K562 (cell line): ENCODE measurements around the gene CACNA1I. TPM values are rescaled to one million over a fixed set of nuclear protein-coding genes. Genes with fewer than 3 reads are reported as not detected.

Experiments
- CREM ChIP-seq: IDR thresholded peaks from 2 replicates; pipeline ENCODE4 v1.6.1; 2014; ENCODE audit warnings: antibody characterized with exemption, low read depth
- ETV5 ChIP-seq: sonication (generic); formaldehyde crosslinking; IDR thresholded peaks from 2 replicates; pipeline ENCODE4 v1.4.0; 2020; ENCODE audit warnings: low read depth, mild to moderate bottlenecking, missing genetic modification reagents
- LCOR ChIP-seq: sonication (generic); formaldehyde crosslinking; IDR thresholded peaks from 2 replicates; pipeline ENCODE4 v1.8.0; 2022; ENCODE audit warnings: mild to moderate bottlenecking, missing genetic modification reagents
- MIER1 ChIP-seq: fragments of 450-650 bp; IDR thresholded peaks from 2 replicates; pipeline ENCODE4 v1.6.1; 2016; ENCODE audit warnings: antibody characterized with exemption, mild to moderate bottlenecking, low read depth
- MNT ChIP-seq, 2 experiments: fragments of 450-650 bp; conservative IDR thresholded peaks; 2 replicates each; pipeline ENCODE4 v1.6.1; 2017; ENCODE audit warnings: mild to moderate bottlenecking in 2 of 2, moderate library complexity in 2 of 2
- POLR2A ChIP-seq: fragments of 450-650 bp; conservative IDR thresholded peaks from 2 replicates; pipeline ENCODE4 v1.6.1; 2016
- SMAD4 ChIP-seq: fragments of 250-450 bp; sonication (Bioruptor Pico); conservative IDR thresholded peaks from 2 replicates; pipeline ENCODE4 v1.8.0; 2021; ENCODE audit warnings: inconsistent platforms, mild to moderate bottlenecking, moderate library complexity
- ZNF511 ChIP-seq: sonication (generic); formaldehyde crosslinking; IDR thresholded peaks from 2 replicates; pipeline ENCODE4 v1.8.0; 2022; ENCODE audit warnings: mild to moderate bottlenecking, missing genetic modification reagents
- ZNF655 ChIP-seq: fragments of 250-450 bp; sonication (Bioruptor Pico); IDR thresholded peaks from 2 replicates; pipeline ENCODE4 v1.5.0; 2021
- ZNF766 ChIP-seq: fragments of 200-800 bp; sonication (Bioruptor generic); conservative IDR thresholded peaks from 2 replicates; pipeline ENCODE4 v1.6.1; 2016; ENCODE audit warnings: missing genetic modification characterization, missing compliant biosample characterization
- polyA plus RNA-seq, 8 experiments: library from polyadenylated mRNA; depleted of rRNA in 4 of 8; stranded (reverse) in 5 of 8; unstranded in 3 of 8; fragments of >200 nt; fragmentation: Nextera tagmentation in 2 of 8; fragmentation: Illumina TruSeq in 1 of 8; extraction: Ambion mirVana in 2 of 8; extraction: Trizol in 1 of 8; gene quantifications; 2 replicates each; pipeline versions ENCODE4 v1.2.1 to v1.2.3, GENCODE V29; 2011 to 2014; ENCODE audit warnings: inconsistent platforms in 1 of 8, missing spikeins in 1 of 8
- total RNA-seq, 7 experiments: library from RNA; depleted of rRNA in 6 of 7; stranded (reverse); fragments of >200 nt in 6 of 7; fragmentation: Illumina TruSeq in 2 of 7; extraction: Trizol in 2 of 7; gene quantifications; 2 replicates each; pipeline versions ENCODE4 v1.2.1 to v1.2.3, GENCODE V29; 2011 to 2021; ENCODE audit warnings: low replicate concordance in 1 of 7
- TF ChIP-seq, protein P1 (sequence below), 2 experiments: fragments of 450-650 bp; IDR thresholded peaks; 2 replicates each; pipeline ENCODE4 v1.6.1; 2018; ENCODE audit warnings: mild to moderate bottlenecking in 2 of 2, low read depth in 1 of 2; ENCODE audit not compliant: partially characterized antibody in 2 of 2
- TF ChIP-seq, protein P2 (sequence below): fragments of 250-450 bp; sonication (Bioruptor Pico); IDR thresholded peaks from 2 replicates; pipeline ENCODE4 v1.5.0; 2022; ENCODE audit warnings: mild to moderate bottlenecking

The CACNA1I gene
- total and polyA plus RNA-seq, 9 of the 15 experiments (the other 6 are each of a cell fraction or from before 2014, with no cell fraction given) = 0.01 to 0.79 (median 0.32) TPM; not detected in 1

- TF ChIP-seq ZNF655 (CRISPR knock-in tag) (no peak), MIER1 (peak; percentile 98), ETV5 (CRISPR knock-in tag) (0 out of 2 replicates have a peak, but pooled peaks have one; percentile 48), CREM (peak; percentile 34; the same call in 1 of the 2 replicates), POLR2A (no peak), SMAD4 (peak; percentile 41; the same call in 1 of the 2 replicates), LCOR (CRISPR knock-in tag) (0 out of 2 replicates have a peak, but pooled peaks have one; percentile 50), ZNF766 (CRISPR knock-in tag) (peak; percentile 66; the same call in 1 of the 2 replicates), MNT (conservative IDR thresholded peaks at IDR 0.05) (peak in 1 of 2 experiments; percentile 49; a peak in 1 of 4 replicates), ZNF511 (CRISPR knock-in tag) (peak; percentile 93)
- TF ChIP-seq, protein P1, sequence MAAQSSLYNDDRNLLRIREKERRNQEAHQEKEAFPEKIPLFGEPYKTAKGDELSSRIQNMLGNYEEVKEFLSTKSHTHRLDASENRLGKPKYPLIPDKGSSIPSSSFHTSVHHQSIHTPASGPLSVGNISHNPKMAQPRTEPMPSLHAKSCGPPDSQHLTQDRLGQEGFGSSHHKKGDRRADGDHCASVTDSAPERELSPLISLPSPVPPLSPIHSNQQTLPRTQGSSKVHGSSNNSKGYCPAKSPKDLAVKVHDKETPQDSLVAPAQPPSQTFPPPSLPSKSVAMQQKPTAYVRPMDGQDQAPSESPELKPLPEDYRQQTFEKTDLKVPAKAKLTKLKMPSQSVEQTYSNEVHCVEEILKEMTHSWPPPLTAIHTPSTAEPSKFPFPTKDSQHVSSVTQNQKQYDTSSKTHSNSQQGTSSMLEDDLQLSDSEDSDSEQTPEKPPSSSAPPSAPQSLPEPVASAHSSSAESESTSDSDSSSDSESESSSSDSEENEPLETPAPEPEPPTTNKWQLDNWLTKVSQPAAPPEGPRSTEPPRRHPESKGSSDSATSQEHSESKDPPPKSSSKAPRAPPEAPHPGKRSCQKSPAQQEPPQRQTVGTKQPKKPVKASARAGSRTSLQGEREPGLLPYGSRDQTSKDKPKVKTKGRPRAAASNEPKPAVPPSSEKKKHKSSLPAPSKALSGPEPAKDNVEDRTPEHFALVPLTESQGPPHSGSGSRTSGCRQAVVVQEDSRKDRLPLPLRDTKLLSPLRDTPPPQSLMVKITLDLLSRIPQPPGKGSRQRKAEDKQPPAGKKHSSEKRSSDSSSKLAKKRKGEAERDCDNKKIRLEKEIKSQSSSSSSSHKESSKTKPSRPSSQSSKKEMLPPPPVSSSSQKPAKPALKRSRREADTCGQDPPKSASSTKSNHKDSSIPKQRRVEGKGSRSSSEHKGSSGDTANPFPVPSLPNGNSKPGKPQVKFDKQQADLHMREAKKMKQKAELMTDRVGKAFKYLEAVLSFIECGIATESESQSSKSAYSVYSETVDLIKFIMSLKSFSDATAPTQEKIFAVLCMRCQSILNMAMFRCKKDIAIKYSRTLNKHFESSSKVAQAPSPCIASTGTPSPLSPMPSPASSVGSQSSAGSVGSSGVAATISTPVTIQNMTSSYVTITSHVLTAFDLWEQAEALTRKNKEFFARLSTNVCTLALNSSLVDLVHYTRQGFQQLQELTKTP (IDR thresholded peaks at IDR 0.05; ENCODE audit: low read depth in 1 of 2, partially characterized antibody in 2 of 2) = peak in 1 of 2 experiments; percentile 92
- TF ChIP-seq, protein P2, sequence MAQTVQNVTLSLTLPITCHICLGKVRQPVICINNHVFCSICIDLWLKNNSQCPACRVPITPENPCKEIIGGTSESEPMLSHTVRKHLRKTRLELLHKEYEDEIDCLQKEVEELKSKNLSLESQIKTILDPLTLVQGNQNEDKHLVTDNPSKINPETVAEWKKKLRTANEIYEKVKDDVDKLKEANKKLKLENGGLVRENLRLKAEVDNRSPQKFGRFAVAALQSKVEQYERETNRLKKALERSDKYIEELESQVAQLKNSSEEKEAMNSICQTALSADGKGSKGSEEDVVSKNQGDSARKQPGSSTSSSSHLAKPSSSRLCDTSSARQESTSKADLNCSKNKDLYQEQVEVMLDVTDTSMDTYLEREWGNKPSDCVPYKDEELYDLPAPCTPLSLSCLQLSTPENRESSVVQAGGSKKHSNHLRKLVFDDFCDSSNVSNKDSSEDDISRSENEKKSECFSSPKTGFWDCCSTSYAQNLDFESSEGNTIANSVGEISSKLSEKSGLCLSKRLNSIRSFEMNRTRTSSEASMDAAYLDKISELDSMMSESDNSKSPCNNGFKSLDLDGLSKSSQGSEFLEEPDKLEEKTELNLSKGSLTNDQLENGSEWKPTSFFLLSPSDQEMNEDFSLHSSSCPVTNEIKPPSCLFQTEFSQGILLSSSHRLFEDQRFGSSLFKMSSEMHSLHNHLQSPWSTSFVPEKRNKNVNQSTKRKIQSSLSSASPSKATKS (CRISPR knock-in tag) = no peak
Observed at GRCh38 chr22:39545386-39546365, 24.9 kb upstream of the CACNA1I start (continued).
